Measurements from ENCODE around the gene RPL41. TPM values are rescaled to one million over a fixed set of nuclear protein-coding genes. Genes with fewer than 3 reads are reported as not detected.
"Not testable (repeated sequence)": the region's sequence is repeated elsewhere in the genome, so short reads cannot be mapped to it uniquely, and the experiment has no call there.

The RPL41 gene
- total RNA-seq, 1 experiment from 2014 or later: 3,551 TPM

DNA sequence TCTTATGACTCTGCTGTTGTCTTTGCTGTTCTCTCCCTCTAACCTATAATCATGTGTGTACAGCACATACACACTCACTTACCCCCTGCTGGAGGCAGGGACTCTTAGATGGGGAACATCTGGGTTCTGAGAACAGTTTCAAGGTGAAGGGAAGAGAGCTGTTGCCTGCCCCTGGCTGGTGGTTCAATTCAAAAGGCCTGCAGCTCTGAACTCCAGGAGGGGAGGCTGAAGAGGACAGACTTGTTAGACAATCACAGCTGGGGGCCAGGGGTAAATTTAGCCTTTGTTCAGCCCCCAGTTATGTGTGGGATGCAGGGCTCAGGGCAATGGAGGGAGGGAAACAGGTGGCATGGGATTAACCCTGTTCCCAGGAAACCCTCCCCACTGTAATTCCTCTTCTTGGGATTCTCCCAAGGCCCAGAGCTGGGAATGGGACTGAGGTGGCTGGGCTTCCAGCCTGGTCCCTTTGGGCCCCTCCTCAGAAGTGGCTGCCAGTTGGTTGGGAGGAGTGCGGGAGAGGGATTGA is 37.9 kb downstream of the RPL41 start:
- no peak for DNase-seq
- CTCF ChIA-PET: no interaction called here

DNA sequence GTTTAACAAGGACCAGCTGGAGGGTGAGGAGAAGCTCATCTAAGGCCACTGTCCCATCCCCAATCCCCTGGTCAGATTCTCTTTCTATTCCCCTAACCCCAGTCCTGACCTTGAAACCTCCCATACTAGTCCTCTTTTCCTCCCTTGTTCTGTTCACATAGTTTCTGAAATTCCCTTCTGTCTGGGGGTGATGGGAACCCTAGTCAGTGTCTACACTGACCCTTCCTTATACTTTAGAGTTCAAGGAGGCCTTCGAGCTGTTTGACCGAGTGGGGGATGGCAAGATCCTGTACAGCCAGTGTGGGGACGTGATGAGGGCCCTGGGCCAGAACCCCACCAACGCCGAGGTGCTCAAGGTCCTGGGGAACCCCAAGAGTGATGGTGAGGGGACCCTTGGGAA is 38.4 kb downstream of the RPL41 start:
- POLR2A ChIA-PET (ENCODE audit: unreplicated experiment): no interaction called here
- Histone ChIP-seq H3K9me3 (ENCODE audit: low read length) (no peaks in the 10 kb centered on the region), H2AFZ (ENCODE audit: low read length) (no peak overlapping the region), H3K9me2 (replicated peaks; ENCODE audit: low read length) (no peaks in the 10 kb centered on the region), H3K27ac (ENCODE audit: low read length) (no peak overlapping the region), H3K4me3 (ENCODE audit: low read length) (no peak overlapping the region), H3K27me3 (ENCODE audit: low read length) (no peaks in the 10 kb centered on the region), H3K4me1 (ENCODE audit: insufficient read depth, low read length) (peaks cover 31% of the 10 kb centered on the region), H3K9ac (ENCODE audit: low read length) (no peak overlapping the region), H4K20me1 (ENCODE audit: low read length) (peaks cover 12% of the 10 kb centered on the region), H3K79me2 (ENCODE audit: low read length) (peaks cover 29% of the 10 kb centered on the region), H3K4me2 (ENCODE audit: low read length) (no peak overlapping the region), H3K36me3 (ENCODE audit: low read depth, low read length) (peaks cover 8% of the 10 kb centered on the region), H3F3A (ENCODE audit: low read length, unreplicated experiment) (peaks cover 3% of the 10 kb centered on the region)
- no TSS peak for BruUV-seq (replicated peaks)
- CTCF ChIA-PET: no interaction called here
- ATAC-seq: no peak
- no peak for TF ChIP-seq EZH2phosphoT487 (IDR thresholded peaks at IDR 0.05; ENCODE audit: borderline replicate concordance, low read length)
- TF ChIP-seq, protein P1, sequence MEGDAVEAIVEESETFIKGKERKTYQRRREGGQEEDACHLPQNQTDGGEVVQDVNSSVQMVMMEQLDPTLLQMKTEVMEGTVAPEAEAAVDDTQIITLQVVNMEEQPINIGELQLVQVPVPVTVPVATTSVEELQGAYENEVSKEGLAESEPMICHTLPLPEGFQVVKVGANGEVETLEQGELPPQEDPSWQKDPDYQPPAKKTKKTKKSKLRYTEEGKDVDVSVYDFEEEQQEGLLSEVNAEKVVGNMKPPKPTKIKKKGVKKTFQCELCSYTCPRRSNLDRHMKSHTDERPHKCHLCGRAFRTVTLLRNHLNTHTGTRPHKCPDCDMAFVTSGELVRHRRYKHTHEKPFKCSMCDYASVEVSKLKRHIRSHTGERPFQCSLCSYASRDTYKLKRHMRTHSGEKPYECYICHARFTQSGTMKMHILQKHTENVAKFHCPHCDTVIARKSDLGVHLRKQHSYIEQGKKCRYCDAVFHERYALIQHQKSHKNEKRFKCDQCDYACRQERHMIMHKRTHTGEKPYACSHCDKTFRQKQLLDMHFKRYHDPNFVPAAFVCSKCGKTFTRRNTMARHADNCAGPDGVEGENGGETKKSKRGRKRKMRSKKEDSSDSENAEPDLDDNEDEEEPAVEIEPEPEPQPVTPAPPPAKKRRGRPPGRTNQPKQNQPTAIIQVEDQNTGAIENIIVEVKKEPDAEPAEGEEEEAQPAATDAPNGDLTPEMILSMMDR (conservative IDR thresholded peaks at IDR 0.05; ENCODE audit: low read depth, low read length): no peak
- no peak for TF ChIP-seq EZH2 (IDR thresholded peaks at IDR 0.05; ENCODE audit: low read length, unreplicated experiment)
- intact Hi-C loops (cut with micrococcal nuclease): loop anchor here (5.0 kb wide), 1 partner anchor 38 kb away; the partner anchor contains the start of genes RPL41 and ZC3H10
- DNase-seq: no peak

More for the DNA sequence above, 37.9 kb downstream of the RPL41 start:
- no TSS peak for BruUV-seq (replicated peaks)
- H3K36me3 ChIP-seq (ENCODE audit: low read depth, low read length): peaks cover 2% of the 10 kb centered on the region; the same call in 1 of the 2 replicates
- peak overlapping the region; percentile 99; the same call in 1 of the 2 replicates for H3K4me2 ChIP-seq (ENCODE audit: low read length)
- H3K27me3 ChIP-seq (ENCODE audit: low read length): no peaks in the 10 kb centered on the region
- H2AFZ ChIP-seq (ENCODE audit: low read length): no peak overlapping the region
- peaks cover 26% of the 10 kb centered on the region for H3K4me1 ChIP-seq (ENCODE audit: insufficient read depth, low read length)
- TF ChIP-seq EZH2 (IDR thresholded peaks at IDR 0.05; ENCODE audit: low read length, unreplicated experiment) (no peak), EZH2phosphoT487 (IDR thresholded peaks at IDR 0.05; ENCODE audit: borderline replicate concordance, low read length) (no peak)
- TF ChIP-seq, protein P1 (conservative IDR thresholded peaks at IDR 0.05; ENCODE audit: low read depth, low read length): no peak
- peaks cover 24% of the 10 kb centered on the region for H3K79me2 ChIP-seq (ENCODE audit: low read length)
- peaks cover 7% of the 10 kb centered on the region for H4K20me1 ChIP-seq (ENCODE audit: low read length)
- ATAC-seq: no peak
- peaks cover 3% of the 10 kb centered on the region for H3F3A ChIP-seq (ENCODE audit: low read length, unreplicated experiment)
- no peak overlapping the region for H3K9ac ChIP-seq (ENCODE audit: low read length)
- H3K4me3 ChIP-seq (ENCODE audit: low read length): no peak overlapping the region
- H3K9me3 ChIP-seq (ENCODE audit: low read length): no peaks in the 10 kb centered on the region
- no peak overlapping the region for H3K27ac ChIP-seq (ENCODE audit: low read length)
- POLR2A ChIA-PET (ENCODE audit: unreplicated experiment): no interaction called here
- no peaks in the 10 kb centered on the region for H3K9me2 ChIP-seq (replicated peaks; ENCODE audit: low read length)
- intact Hi-C loops (cut with micrococcal nuclease): no loop called here

DNA sequence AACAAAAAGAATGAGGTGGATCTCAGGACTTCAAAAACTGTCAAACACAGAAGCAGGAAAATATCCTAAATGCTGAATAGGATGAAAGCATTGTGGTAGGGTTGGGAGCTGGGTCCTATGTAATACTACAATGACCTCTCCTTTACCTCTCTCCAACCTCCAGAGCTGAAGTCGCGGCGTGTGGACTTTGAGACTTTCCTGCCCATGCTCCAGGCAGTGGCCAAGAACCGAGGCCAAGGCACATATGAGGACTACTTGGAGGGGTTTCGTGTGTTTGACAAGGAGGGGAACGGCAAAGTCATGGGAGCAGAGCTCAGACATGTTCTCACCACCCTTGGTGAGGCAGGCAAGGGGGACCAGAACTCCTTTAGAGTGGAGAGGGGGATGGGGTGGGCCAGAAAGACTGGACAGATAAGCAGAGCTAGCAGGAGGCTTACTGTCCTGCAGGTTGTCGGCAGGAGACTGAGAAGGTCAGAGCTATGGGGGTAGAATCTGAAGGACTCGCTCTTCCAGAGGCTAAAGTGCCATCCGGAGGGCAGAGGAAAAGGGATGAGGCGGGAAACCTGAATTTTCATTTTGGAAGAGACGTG is 38.9 kb downstream of the RPL41 start:
- intact Hi-C loops (cut with micrococcal nuclease): loop anchor here (5.0 kb wide), 1 partner anchor 38 kb away; the partner anchor contains the start of genes RPL41 and ZC3H10
- no peaks in the 10 kb centered on the region for H3K27me3 ChIP-seq (ENCODE audit: low read length)
- H2AFZ ChIP-seq (ENCODE audit: low read length): no peak overlapping the region
- no peak overlapping the region for H3K27ac ChIP-seq (ENCODE audit: low read length)
- H3K4me3 ChIP-seq (ENCODE audit: low read length): no peak overlapping the region
- no peaks in the 10 kb centered on the region for H3K9me3 ChIP-seq (ENCODE audit: low read length)
- no peak overlapping the region for H3K4me2 ChIP-seq (ENCODE audit: low read length)
- H3K79me2 ChIP-seq (ENCODE audit: low read length): peaks cover 34% of the 10 kb centered on the region
- H3F3A ChIP-seq (ENCODE audit: low read length, unreplicated experiment): peaks cover 3% of the 10 kb centered on the region
- peaks cover 13% of the 10 kb centered on the region for H3K36me3 ChIP-seq (ENCODE audit: low read depth, low read length)
- peaks cover 18% of the 10 kb centered on the region for H4K20me1 ChIP-seq (ENCODE audit: low read length)
- no TSS peak for BruUV-seq (replicated peaks)
- ChIA-PET CTCF (no interaction called here), POLR2A (ENCODE audit: unreplicated experiment) (no interaction called here)
- no peak overlapping the region for H3K9ac ChIP-seq (ENCODE audit: low read length)
- DNase-seq: no peak
- no peaks in the 10 kb centered on the region for H3K9me2 ChIP-seq (replicated peaks; ENCODE audit: low read length)
- TF ChIP-seq EZH2 (IDR thresholded peaks at IDR 0.05; ENCODE audit: low read length, unreplicated experiment): no peak
- no peak for TF ChIP-seq EZH2phosphoT487 (IDR thresholded peaks at IDR 0.05; ENCODE audit: borderline replicate concordance, low read length)
- TF ChIP-seq, protein P1 (conservative IDR thresholded peaks at IDR 0.05; ENCODE audit: low read depth, low read length): no peak
- no peak for ATAC-seq
- peaks cover 37% of the 10 kb centered on the region for H3K4me1 ChIP-seq (ENCODE audit: insufficient read depth, low read length)

DNA sequence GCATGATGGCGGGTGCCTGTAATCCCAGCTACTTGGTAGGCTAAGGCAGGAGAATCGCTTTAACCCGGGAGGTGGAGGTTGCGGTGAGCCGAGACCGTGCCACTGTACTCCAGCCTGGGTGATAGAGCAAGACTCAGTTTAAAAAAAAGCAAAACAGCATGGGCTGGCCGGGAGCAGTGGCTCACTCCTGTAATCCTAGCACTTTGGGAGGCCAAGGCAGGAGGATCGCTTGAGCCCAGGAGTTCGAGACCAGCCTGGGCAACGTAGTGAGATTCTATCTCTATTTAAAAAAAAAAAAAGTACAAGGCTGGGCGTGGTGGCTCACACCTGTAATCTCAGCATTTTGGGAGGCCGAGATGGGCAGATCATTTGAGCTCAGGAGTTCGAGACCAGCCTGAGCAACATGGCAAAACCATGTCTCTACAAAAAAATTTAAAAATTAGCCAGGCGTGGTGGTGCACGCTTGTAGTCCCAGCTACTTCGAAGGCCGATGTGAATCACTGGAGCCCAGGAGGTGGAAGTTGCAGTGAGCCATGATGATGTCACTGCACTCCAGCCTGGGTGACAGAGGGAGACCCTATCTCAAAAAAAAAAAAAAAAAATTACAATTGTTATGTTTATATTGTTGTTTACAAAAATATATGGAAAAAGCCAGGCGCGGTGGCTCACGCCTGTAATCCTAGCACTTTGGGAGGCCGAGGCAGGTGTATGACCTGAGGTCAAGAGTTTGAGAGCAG is 40.2 kb downstream of the RPL41 start:
- H3K4me1 ChIP-seq (ENCODE audit: insufficient read depth, low read length): peaks cover 36% of the 10 kb centered on the region
- DNase-seq; ATAC-seq; H3F3A ChIP-seq (ENCODE audit: low read length, unreplicated experiment); POLR2A ChIA-PET (ENCODE audit: unreplicated experiment); H3K27me3 ChIP-seq (ENCODE audit: low read length); H3K9me2 ChIP-seq (replicated peaks; ENCODE audit: low read length); BruUV-seq (replicated peaks); H3K9me3 ChIP-seq (ENCODE audit: low read length): not testable (repeated sequence)
- peaks cover 26% of the 10 kb centered on the region for H3K36me3 ChIP-seq (ENCODE audit: low read depth, low read length)
- intact Hi-C loops (cut with micrococcal nuclease): loop anchor here (5.0 kb wide), 1 partner anchor 39 kb away; the partner anchor contains the start of genes RPL41 and ZC3H10
- peak overlapping the region; percentile 65 for H3K9ac ChIP-seq (ENCODE audit: low read length)
- H3K4me2 ChIP-seq (ENCODE audit: low read length): peak overlapping the region; percentile 87
- CTCF ChIA-PET: interaction anchor here (0.7 kb wide), 1 partner anchor 28 kb away, joined by 3 read pairs; the partner anchor contains the start of gene ESYT1
- peaks cover 30% of the 10 kb centered on the region for H4K20me1 ChIP-seq (ENCODE audit: low read length)
- peak overlapping the region; percentile 73 for H3K27ac ChIP-seq (ENCODE audit: low read length)
- peak overlapping the region; percentile 69; the same call in 1 of the 2 replicates for H3K4me3 ChIP-seq (ENCODE audit: low read length)
- peak overlapping the region; percentile 80; the same call in 1 of the 2 replicates for H2AFZ ChIP-seq (ENCODE audit: low read length)
- peaks cover 47% of the 10 kb centered on the region for H3K79me2 ChIP-seq (ENCODE audit: low read length)
